HG03442 (cell line): ENCODE data around the gene LPGAT1.
A peak's percentile ranks its signal among the peaks of the same experiment; 100 is the strongest.
"Not testable (repeated sequence)": the region's sequence is repeated elsewhere in the genome, so short reads cannot be mapped to it uniquely, and the experiment has no call there.

Experiments used
- ATAC-seq: cut with Tn5 transposase; IDR thresholded peaks from one replicate; pipeline ENCODE4 v1.9.1; 2021; ENCODE audit warnings: mild to moderate bottlenecking, moderate library complexity; ENCODE audit not compliant: unreplicated experiment

The LPGAT1 gene

GRCh38 chr1:211830328-211831142, at the start of gene LPGAT1:
Gene LPGAT1 (minus strand): TSS chr1:211830763. CDS start chr1:211829296, 1,467 bp downstream.
- peak; percentile 65 for ATAC-seq

GRCh38 chr1:211879475-211879874, 48.9 kb upstream of the LPGAT1 start:
- no peak for ATAC-seq

- ATAC-seq, result no peak
Observed at GRCh38 chr1:211876851-211877590, 46.5 kb upstream of the LPGAT1 start.

GRCh38 chr1:211875541-211875940, 45.0 kb upstream of the LPGAT1 start:
- no peak for ATAC-seq

- ATAC-seq, result no peak
Observed at GRCh38 chr1:211874521-211875347, 44.2 kb upstream of the LPGAT1 start.

GRCh38 chr1:211873731-211874130, 43.2 kb upstream of the LPGAT1 start:
- ATAC-seq, result not testable (repeated sequence)

GRCh38 chr1:211870156-211870555, 39.6 kb upstream of the LPGAT1 start:
- ATAC-seq, result no peak

- ATAC-seq, result no peak
Observed at GRCh38 chr1:211865180-211865579, 34.6 kb upstream of the LPGAT1 start.

- ATAC-seq, result no peak
Observed at GRCh38 chr1:211859405-211859804, 28.8 kb upstream of the LPGAT1 start.

GRCh38 chr1:211851174-211851573, 20.6 kb upstream of the LPGAT1 start:
- ATAC-seq, result no peak

- ATAC-seq, result no peak
Observed at GRCh38 chr1:211843507-211844298, 13.1 kb upstream of the LPGAT1 start.

- ATAC-seq, result no peak
Observed at GRCh38 chr1:211843018-211843417, 12.5 kb upstream of the LPGAT1 start.

- ATAC-seq, result no peak
Observed at GRCh38 chr1:211842518-211842917, 12.0 kb upstream of the LPGAT1 start.

- no peak for ATAC-seq
Observed at GRCh38 chr1:211839106-211839505, 8.5 kb upstream of the LPGAT1 start.

- no peak for ATAC-seq
Observed at GRCh38 chr1:211833174-211833820, 2.7 kb upstream of the LPGAT1 start.

- no peak for ATAC-seq
Observed at GRCh38 chr1:211832661-211833060, 2.1 kb upstream of the LPGAT1 start.

- no peak for ATAC-seq
Observed at GRCh38 chr1:211831558-211832323, 1.2 kb upstream of the LPGAT1 start.

GRCh38 chr1:211830055-211830327, 572 bp downstream of the LPGAT1 start:
- ATAC-seq, result no peak

GRCh38 chr1:211829343-211830054, 1.1 kb downstream of the LPGAT1 start:
- ATAC-seq, result no peak
